ENCODE measurements around the gene TBCD.

TBCD gene

GRCh38 chr17:82812601-82813000 is 60.7 kb downstream of the TBCD start:
- DNase-seq, result no peak

- DNase-seq, result no peak
Measured at GRCh38 chr17:82813299-82814051, 61.6 kb downstream of the TBCD start.

- DNase-seq, result no peak
Measured at GRCh38 chr17:82814834-82815233, 63.0 kb downstream of the TBCD start.

- DNase-seq, result no peak
Measured at GRCh38 chr17:82815354-82815753, 63.5 kb downstream of the TBCD start.

- DNase-seq, result no peak
Measured at GRCh38 chr17:82815790-82816305, 64.0 kb downstream of the TBCD start.

- DNase-seq, result no peak
Measured at GRCh38 chr17:82816358-82816757, 64.5 kb downstream of the TBCD start.

- DNase-seq, result no peak
Measured at GRCh38 chr17:82817947-82818346, 66.1 kb downstream of the TBCD start.

- DNase-seq, result no peak
Measured at GRCh38 chr17:82820278-82821251, 68.7 kb downstream of the TBCD start.

- no peak for DNase-seq
Measured at GRCh38 chr17:82821554-82821953, 69.7 kb downstream of the TBCD start.

- DNase-seq, result no peak
Measured at GRCh38 chr17:82822281-82822680, 70.4 kb downstream of the TBCD start.

- no peak for DNase-seq
Measured at GRCh38 chr17:82823004-82823403, 71.1 kb downstream of the TBCD start.

- no peak for DNase-seq
Measured at GRCh38 chr17:82825540-82826124, 73.8 kb downstream of the TBCD start.

GRCh38 chr17:82826211-82826610 is 74.3 kb downstream of the TBCD start:
- no peak for DNase-seq

- DNase-seq, result no peak
Measured at GRCh38 chr17:82826956-82827355, 75.1 kb downstream of the TBCD start.

- DNase-seq, result no peak
Measured at GRCh38 chr17:82828875-82829487, 77.1 kb downstream of the TBCD start.

GRCh38 chr17:82830249-82830661 is 78.4 kb downstream of the TBCD start:
- DNase-seq, result no peak

- DNase-seq, result no peak
Measured at GRCh38 chr17:82831041-82831817, 79.4 kb downstream of the TBCD start.

GRCh38 chr17:82831818-82832200 is 79.9 kb downstream of the TBCD start:
- DNase-seq, result no peak

GRCh38 chr17:82832411-82832810 is 80.5 kb downstream of the TBCD start:
- DNase-seq, result no peak

GRCh38 chr17:82832881-82833475 is 81.1 kb downstream of the TBCD start:
- DNase-seq, result no peak

GRCh38 chr17:82835122-82835521 is 83.3 kb downstream of the TBCD start:
- no peak for DNase-seq
